Small intestine (tissue), 7 donors: ENCODE data around the gene GRAMD2A. TPM values are rescaled to one million over a fixed set of nuclear protein-coding genes. Genes with fewer than 3 reads are reported as not detected.

ENCODE experiments used
- DNase-seq, 2 donors: peaks; one replicate each; pipeline versions ENCODE4 v3.0.0 to v3.0.0-alpha.2; 2013
- FAIRE-seq: peaks from 2 replicates; lab custom pipeline; 2012; peaks lifted over from hg19 to GRCh38; lab: Jason Lieb, UNC
- H3K27ac ChIP-seq, 3 donors: one replicate each; pipeline ENCODE4 v1.5.1; 2013; ENCODE audit warnings: low read length in 2 of 3, mild to moderate bottlenecking in 2 of 3, control low read depth in 1 of 3, inconsistent platforms in 1 of 3, low read depth in 1 of 3, moderate library complexity in 1 of 3
- H3K27me3 ChIP-seq, 3 donors: one replicate each; pipeline ENCODE4 v1.6.1; 2013; ENCODE audit warnings: low read length in 3 of 3, inconsistent platforms in 1 of 3; ENCODE audit not compliant: control insufficient read depth in 3 of 3, insufficient read depth in 3 of 3
- H3K36me3 ChIP-seq, 3 donors: one replicate each; pipeline ENCODE4 v1.6.1; 2013; ENCODE audit warnings: low read length in 3 of 3, inconsistent platforms in 1 of 3, low read depth in 1 of 3, mild to moderate bottlenecking in 1 of 3, moderate library complexity in 1 of 3; ENCODE audit not compliant: control insufficient read depth in 3 of 3, insufficient read depth in 2 of 3
- H3K4me1 ChIP-seq, 3 donors: one replicate each; pipeline ENCODE4 v1.6.1; 2013; ENCODE audit warnings: low read length in 2 of 3, inconsistent platforms in 1 of 3, low read depth in 1 of 3, mild to moderate bottlenecking in 1 of 3, moderate library complexity in 1 of 3; ENCODE audit not compliant: control insufficient read depth in 3 of 3, insufficient read depth in 2 of 3
- H3K4me3 ChIP-seq, 3 donors: one replicate each; pipeline ENCODE4 v1.5.1; 2013; ENCODE audit warnings: low read length in 3 of 3, control low read depth in 1 of 3, inconsistent platforms in 1 of 3, low read depth in 1 of 3, mild to moderate bottlenecking in 1 of 3, moderate library complexity in 1 of 3
- H3K9me3 ChIP-seq, 2 donors: one replicate each; pipeline ENCODE4 v1.6.1; 2013; ENCODE audit warnings: low read depth in 1 of 2, low read length in 1 of 2; ENCODE audit not compliant: control insufficient read depth in 2 of 2, insufficient read depth in 1 of 2
- WGBS, 3 donors: extraction: QIAGEN DNeasy Blood & Tissue Kit; methylation state at CpG; one replicate each; pipeline ENCODE4 v1.1.7; 2013; 5-methylcytosine and 5-hydroxymethylcytosine counted together
- polyA plus RNA-seq, 4 donors: library from polyadenylated mRNA; stranded (reverse) in 3 of 4; unstranded in 1 of 4; fragments of 200-250 nt in 3 of 4; fragments of 120-200 nt in 1 of 4; gene quantifications; one replicate each; pipeline versions ENCODE4 v1.2.1 to v1.2.3, GENCODE V29; 2013
- donor health status: healthy with polysubstance abuse.
- donor health status: control.
- donor health status: control.
- donor health status: Bipolar disorder and iron deficiency.
- donor health status: healthy.

The GRAMD2A gene
- polyA plus RNA-seq, 4 donors: 0.67 to 10.1 (median 4.2) TPM

GRCh38 chr15:72206677-72207000 lies 9.1 kb upstream of the GRAMD2A start:
- 89 to 93% (median 89%) methylated on average over 5 of the region's 5 CpGs for WGBS, 3 donors
- no peak for FAIRE-seq
- H3K27me3 ChIP-seq: no peaks in the 10 kb centered on the region
- H3K27ac ChIP-seq: no peak overlapping the region
- DNase-seq: no peak
- H3K4me1 ChIP-seq: peaks cover 0 to 2% (median 0%) of the 10 kb centered on the region in 3 donors
- H3K9me3 ChIP-seq: no peaks in the 10 kb centered on the region
- H3K36me3 ChIP-seq: peaks cover 20 to 89% (median 36%) of the 10 kb centered on the region in 3 donors
- H3K4me3 ChIP-seq: no peak overlapping the region

GRCh38 chr15:72205896-72206676 lies 8.5 kb upstream of the GRAMD2A start:
- FAIRE-seq (no peak), DNase-seq (no peak)
- H3K27ac ChIP-seq: no peak overlapping the region
- no peaks in the 10 kb centered on the region for H3K9me3 ChIP-seq
- peaks cover 16 to 89% (median 37%) of the 10 kb centered on the region in 3 donors for H3K36me3 ChIP-seq
- H3K4me1 ChIP-seq: no peaks in the 10 kb centered on the region
- H3K27me3 ChIP-seq: no peaks in the 10 kb centered on the region
- H3K4me3 ChIP-seq: no peak overlapping the region
- WGBS, 3 donors: 92 to 95% (median 93%) methylated on average over 10 of the region's 10 CpGs

GRCh38 chr15:72205273-72205672 lies 7.7 kb upstream of the GRAMD2A start:
- H3K27ac ChIP-seq: no peak overlapping the region
- H3K9me3 ChIP-seq: no peaks in the 10 kb centered on the region
- no peak overlapping the region for H3K4me3 ChIP-seq
- no peak for DNase-seq
- peaks cover 0 to 5% (median 0%) of the 10 kb centered on the region in 3 donors for H3K4me1 ChIP-seq
- WGBS, 3 donors: 86 to 91% (median 91%) methylated on average over 2 of the region's 2 CpGs
- no peaks in the 10 kb centered on the region for H3K27me3 ChIP-seq
- no peak for FAIRE-seq
- H3K36me3 ChIP-seq: peaks cover 20 to 92% (median 37%) of the 10 kb centered on the region in 3 donors

- Histone ChIP-seq H3K9me3 (no peaks in the 10 kb centered on the region), H3K36me3 (peaks cover 16 to 95% (median 35%) of the 10 kb centered on the region in 3 donors), H3K27me3 (no peaks in the 10 kb centered on the region), H3K4me1 (peaks cover 0 to 22% (median 3%) of the 10 kb centered on the region in 3 donors), H3K27ac (no peak overlapping the region), H3K4me3 (no peak overlapping the region)
- FAIRE-seq (no peak), DNase-seq (peak in 1 of 2 donors; percentile 39)
- WGBS, 3 donors: 32 to 37% (median 37%) methylated on average over 5 of the region's 5 CpGs
Measured at GRCh38 chr15:72203507-72203837, 5.9 kb upstream of the GRAMD2A start.

GRCh38 chr15:72202801-72203506 lies 5.4 kb upstream of the GRAMD2A start:
- FAIRE-seq: no peak

GRCh38 chr15:72202302-72202701 lies 4.7 kb upstream of the GRAMD2A start:
- FAIRE-seq: no peak
- H3K4me3 ChIP-seq: no peak overlapping the region
- peaks cover 15 to 91% (median 33%) of the 10 kb centered on the region in 3 donors for H3K36me3 ChIP-seq
- peaks cover 0 to 4% (median 0%) of the 10 kb centered on the region in 3 donors for H3K27me3 ChIP-seq
- H3K4me1 ChIP-seq: peaks cover 0 to 27% (median 3%) of the 10 kb centered on the region in 3 donors
- H3K27ac ChIP-seq: no peak overlapping the region
- no peaks in the 10 kb centered on the region for H3K9me3 ChIP-seq
- DNase-seq: no peak
- WGBS, 3 donors: 92 to 94% (median 92%) methylated on average over 13 of the region's 13 CpGs

More at GRCh38 chr15:72202801-72203506, 5.4 kb upstream of the GRAMD2A start:
- Histone ChIP-seq H3K9me3 (no peaks in the 10 kb centered on the region), H3K4me1 (peaks cover 0 to 25% (median 3%) of the 10 kb centered on the region in 3 donors), H3K36me3 (peaks cover 15 to 95% (median 35%) of the 10 kb centered on the region in 3 donors), H3K4me3 (no peak overlapping the region), H3K27ac (no peak overlapping the region), H3K27me3 (peaks cover 0 to 1% (median 0%) of the 10 kb centered on the region in 3 donors)
- DNase-seq: no peak
- WGBS, 3 donors: 84 to 89% (median 85%) methylated on average over 8 of the region's 8 CpGs

GRCh38 chr15:72201391-72201921 lies 3.9 kb upstream of the GRAMD2A start:
- Histone ChIP-seq H3K4me3 (no peak overlapping the region), H3K36me3 (peaks cover 14 to 82% (median 28%) of the 10 kb centered on the region in 3 donors), H3K4me1 (peaks cover 0 to 27% (median 3%) of the 10 kb centered on the region in 3 donors), H3K9me3 (no peaks in the 10 kb centered on the region), H3K27ac (peak overlapping the region in 2 of 3 donors; percentile 15 to 33), H3K27me3 (peaks cover 0 to 12% (median 0%) of the 10 kb centered on the region in 3 donors)
- WGBS, 3 donors: 64 to 82% (median 70%) methylated on average over 3 of the region's 3 CpGs
- FAIRE-seq (no peak), DNase-seq (no peak)
